ENCODE results near the gene CEP97.
A peak's percentile ranks its signal among the peaks of the same experiment; 100 is the strongest.
"Not testable (repeated sequence)": the region's sequence is repeated elsewhere in the genome, so short reads cannot be mapped to it uniquely, and the experiment has no call there.

Gene CEP97

DNA sequence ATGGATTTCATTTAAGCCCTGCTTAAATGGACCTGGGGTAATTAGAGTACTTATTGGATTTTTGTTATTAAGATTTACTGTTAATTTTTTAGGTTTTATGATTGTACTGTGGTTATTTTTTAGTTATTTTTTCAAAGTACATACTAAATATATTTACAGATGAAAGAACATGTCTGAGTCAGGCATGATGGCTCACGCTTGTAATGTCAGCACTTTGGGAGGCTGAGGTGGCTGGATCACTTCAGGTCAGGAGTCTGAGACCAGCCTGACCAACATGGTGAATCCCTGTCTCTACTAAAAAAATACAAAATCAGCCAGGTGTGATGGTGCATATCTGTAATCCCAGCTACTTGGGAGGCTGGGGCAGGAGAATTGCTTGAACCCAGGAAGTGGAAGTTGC lies 21.7 kb upstream of the CEP97 start:
- DNase-seq: no peak

DNA sequence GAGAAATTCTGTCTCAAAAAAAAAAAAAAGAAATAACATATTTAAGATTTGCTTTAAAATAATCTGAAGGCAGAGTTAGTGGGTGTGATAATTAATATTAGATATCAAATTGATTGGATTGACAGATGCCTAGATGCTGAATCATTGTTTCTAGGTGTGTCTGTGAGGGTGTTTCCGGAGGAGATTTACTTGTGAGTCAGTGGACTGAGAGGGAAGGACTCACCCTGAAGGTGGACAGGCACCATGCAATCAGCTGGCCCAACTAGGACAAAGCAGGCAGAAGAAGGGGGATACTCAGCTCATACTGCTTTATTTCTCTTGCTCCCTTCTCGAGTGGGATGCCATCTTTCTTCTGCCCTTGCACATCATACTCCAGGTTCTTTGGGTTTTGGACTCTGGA lies 21.2 kb upstream of the CEP97 start:
- DNase-seq: no peak

DNA sequence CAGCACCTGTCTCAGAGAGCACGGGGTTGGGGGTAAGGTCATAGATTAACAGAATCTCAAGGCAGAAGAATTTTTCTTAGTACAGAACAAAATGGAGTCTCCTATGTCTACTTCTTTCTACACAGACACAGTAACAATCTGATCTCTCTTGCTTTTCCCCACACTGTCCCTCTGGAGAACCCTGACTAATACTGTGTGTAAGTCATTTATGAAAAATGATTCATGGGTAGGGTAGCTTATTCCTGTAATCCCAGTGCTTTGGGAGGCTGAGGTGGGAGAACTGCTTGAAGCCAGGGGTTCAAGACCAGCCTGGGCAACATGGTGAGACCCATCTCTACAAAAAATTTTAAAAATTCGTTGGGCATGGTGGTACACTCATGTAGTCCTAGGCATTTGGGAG lies 19.8 kb upstream of the CEP97 start:
- DNase-seq: not testable (repeated sequence)

DNA sequence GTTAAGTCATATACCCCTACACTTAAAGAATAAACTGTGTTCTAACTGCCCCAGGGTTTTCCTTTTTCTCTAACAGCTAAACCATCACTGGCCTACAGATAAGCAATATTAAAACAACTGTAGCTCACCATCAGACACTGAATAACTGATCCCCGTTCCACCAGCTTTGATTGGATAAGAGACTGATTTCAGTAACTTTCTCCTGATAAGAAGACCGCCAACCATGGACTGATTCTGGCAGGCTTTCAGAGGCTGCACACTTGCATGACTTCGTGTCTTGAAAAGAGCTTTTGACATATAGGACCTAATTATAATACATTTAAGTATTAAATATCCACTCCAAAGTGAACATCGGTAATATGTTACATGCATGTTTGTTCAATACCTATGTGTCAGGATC lies 15.3 kb upstream of the CEP97 start:
- no peak for DNase-seq

DNA sequence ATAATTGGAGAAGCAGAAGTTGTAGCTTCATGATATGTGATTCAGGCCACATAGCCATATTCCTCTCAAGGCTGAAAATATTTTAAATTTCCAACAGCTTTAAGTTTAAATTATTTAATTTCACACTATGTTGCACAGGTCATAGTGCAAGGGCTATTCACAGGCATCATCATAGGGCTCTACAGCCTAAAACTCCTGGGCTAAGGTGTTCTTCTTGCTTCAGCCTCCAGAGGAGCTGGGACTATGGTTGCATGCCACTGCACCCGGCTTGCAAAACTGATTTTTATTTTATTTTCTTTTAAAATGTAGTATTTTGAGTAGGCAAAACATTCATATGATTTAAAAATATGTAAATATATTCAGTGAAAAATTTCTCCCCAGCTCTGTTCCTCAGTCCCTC lies 6.0 kb upstream of the CEP97 start:
- DNase-seq: no peak

DNA sequence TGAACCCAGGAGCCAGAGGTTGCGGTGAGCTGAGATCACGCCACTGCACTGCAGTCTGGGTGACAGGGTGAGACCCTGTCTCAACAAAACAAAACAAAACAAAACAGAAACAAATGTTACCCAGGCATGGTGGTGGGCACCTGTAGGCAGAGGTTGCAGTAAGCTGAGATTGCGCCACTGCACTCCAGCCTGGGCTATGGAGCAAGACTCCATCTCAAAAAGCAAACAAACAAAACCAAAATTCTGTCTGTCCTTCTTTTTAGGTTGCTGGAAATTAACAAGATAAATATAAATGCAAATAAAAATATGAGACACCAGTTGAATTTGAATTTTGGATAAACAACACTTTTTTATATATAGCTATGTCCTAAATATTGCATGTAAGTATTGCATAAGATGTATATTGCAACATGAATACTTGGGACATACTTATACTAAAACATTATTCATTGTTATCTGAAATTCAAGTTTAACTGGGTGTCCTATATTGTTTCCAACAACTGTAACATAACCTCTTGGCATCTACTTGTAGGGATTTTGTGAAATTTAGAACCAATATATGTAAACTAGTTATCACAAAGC lies 4.7 kb upstream of the CEP97 start:
- DNase-seq: no peak

DNA sequence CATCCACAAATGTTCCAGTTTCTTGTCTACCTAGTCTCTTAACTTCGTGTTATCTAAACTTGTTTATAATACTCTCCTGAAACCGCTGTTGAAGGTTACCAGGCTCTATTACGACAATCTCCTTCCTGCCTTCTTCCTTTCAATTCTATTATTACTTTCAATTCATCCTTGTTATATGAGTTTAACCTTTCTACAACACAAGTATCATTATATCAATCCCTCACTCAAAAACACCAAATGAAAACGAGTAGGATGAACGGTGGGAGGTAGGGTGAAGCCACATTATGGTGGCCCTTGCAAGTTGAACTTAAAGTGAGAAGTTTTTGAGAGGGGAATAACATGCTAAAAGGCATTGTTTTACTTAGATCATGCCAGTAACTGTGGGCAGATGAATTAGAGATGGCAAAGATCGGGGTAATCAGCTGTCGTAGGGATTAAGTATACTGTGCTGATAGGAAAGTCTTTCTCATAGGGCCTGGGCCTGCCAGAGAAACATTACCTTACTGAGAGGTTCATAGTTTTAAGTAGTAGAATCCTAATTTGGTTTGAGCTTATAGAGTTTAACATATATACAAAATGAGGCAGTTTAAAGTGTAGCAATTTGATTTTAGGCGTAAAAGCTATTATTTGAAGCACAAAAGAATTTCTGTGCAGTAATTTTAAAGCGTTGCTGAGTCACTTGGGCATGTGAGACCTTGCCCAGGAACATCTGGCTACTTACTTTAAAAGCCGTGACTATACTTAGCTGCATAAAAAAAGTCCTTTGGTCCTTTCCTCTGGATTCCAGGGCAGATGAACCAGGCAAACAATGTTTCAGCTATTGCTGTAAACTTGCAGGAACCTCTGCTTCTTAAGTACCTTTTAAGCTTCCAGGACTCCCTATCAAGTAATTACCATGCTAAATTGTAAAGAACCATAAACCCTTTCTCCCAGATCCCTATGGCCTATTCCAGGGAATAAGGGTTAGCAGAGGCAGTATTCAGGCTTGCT lies 3.3 kb upstream of the CEP97 start:
- no peak for DNase-seq

DNA sequence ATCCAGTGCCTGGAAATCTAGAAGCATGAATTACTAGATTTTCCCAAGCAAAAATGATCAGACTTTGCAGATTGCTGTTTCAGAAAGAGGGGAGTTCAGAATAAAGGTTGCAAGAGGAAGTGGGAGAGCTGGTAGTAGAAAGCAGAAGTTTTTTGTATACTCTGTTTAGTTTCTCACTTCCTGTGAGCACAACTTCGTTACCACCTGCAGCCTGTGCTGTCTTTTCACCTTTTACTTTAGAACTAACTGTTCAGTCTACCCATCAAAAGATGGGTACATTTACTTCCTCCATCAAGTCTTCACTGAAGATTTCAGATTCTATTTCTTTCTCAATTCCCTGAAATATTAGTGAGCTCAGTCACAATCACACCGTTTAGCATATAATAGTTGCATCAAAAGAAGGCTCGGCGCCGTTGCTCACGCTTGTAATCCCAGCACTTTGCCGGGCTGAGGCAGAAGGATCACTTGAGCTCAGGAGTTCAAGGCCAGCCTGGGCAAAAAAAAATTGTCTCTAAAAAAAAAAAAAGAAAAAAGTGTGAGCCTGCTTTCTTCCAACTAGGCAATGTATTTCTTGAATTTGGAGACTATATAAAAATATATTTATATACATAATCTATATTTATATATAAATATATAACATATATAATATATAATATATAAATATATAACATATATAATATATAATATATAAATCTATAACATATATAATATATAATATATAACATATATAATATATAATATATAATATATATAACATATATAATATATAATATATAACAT lies 1.8 kb upstream of the CEP97 start:
- DNase-seq: no peak

DNA sequence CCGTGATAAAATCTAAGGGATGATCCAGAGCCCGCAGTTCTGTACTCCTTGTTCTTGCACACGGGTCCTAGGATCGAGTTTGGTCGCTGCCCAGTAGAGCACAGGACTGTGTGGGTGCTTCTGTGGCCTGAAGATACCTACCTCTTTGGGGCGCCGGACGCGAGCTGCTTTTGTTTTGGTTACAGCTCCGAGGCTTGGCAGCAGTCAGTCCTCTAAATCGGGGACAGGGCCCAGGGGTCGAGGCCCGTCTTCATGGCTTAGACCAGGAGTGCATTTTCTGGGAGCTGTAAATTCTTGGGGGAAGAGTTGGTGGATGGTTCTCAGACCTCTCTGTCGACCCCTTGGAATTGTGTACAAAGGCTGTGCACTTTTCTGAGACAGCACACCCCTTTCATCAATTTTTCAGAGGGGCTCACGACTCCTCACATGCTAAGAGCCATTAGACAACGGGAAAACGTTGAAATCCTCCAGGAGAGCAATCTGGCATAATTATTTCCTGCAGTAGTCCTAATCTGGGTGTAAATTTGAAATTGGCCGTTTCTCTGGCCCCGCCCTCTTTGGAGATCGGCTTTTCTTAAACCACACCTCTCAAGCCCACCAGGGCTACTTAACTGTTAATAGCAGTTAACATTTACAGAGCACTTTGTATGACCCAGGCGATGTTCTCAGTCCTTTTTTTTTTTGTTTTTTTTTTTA lies 928 bp downstream of the CEP97 start:
- DNase-seq: peak; percentile 13

DNA sequence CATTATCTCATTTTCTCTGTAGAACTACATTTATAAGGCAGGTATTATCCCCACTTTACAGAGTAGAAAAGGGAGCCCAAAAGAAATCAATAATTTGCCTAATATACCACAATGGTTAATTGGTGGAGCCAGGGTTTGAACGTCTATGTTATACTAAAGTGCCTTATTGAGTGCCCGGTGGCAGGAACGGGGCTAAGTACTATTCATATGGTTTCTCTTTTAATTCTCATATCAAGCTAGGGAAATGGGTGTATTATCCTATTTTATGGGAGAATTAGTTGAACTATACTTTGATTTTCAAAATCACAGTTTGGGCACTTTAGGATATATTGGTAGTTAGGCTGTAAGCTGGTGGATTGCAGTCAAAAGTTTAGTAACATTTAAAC lies 1.5 kb downstream of the CEP97 start:
- no peak for DNase-seq

DNA sequence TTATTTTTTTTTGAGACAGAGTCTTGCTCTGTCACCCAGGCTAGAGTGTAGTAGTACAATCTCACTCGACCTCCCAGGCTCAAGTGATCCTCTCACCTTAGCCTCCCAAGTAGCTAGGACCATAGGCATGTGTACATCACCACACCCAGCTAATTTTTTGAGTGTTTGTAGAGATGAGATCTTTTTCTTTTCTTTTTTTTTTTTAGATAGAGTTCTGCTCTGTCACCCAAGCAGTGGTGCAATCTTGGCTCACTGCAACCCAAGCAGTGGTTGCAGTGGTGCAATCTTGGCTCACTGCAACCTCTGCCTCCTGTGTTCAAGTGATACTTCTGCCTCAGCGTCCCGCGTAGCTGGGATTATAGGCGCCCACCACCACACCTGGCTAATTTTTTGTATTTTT lies 5.2 kb downstream of the CEP97 start:
- DNase-seq: no peak

DNA sequence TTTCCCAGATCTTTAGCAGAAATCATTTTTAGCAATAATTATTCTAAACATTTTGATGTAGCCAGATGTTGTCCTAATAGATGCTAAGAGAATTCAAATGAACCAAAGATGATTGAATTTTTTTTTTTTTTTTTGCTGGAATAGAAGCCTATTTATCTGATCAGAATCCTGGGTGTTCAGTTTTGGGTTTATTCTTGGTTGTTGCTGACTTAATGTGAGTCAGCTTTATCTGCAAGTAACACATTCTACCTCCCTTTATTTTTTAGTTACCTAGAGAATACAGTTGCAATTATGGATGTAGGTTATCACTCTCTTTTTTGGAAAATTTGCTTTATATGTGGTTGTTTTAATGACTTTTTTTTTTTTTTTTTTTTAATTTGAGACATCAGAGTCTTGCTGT lies 6.4 kb downstream of the CEP97 start:
- DNase-seq: no peak

DNA sequence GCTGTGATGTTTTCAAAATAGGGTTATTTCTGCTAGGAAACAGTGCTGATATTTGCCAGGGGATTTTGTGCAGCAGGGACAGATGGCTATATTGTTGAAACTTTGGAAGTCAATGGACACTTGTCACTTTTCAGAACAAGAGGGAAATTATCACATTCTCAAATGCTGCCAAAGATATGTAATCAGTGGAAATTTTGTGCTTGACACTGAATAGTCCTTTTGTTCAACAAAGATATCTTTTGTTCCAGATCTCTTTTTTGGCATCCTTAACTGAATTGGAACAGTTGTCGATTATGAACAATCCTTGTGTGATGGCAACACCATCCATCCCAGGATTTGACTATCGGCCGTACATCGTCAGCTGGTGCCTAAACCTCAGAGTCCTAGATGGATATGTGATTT lies 7.8 kb downstream of the CEP97 start:
- DNase-seq: no peak

DNA sequence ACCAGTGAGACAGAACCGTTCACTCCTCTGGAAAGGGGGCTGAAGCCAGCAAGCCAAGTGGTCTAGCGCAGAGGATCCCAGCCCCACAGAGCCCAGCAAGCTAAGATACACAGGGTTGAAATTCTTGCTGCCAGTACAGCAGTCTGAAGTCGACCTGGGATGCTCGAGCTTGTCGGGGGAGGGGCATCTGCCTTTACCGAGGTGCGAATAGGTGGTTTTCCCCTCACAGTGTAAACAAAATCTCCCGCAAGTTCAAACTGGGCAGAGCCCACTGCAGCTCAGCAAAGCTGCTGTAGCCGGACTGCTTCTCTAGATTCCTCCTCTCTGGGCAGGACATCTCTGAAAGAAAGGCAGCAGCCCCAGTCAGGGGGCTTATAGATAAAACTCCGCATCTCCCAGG lies 11.4 kb downstream of the CEP97 start:
- DNase-seq: no peak

DNA sequence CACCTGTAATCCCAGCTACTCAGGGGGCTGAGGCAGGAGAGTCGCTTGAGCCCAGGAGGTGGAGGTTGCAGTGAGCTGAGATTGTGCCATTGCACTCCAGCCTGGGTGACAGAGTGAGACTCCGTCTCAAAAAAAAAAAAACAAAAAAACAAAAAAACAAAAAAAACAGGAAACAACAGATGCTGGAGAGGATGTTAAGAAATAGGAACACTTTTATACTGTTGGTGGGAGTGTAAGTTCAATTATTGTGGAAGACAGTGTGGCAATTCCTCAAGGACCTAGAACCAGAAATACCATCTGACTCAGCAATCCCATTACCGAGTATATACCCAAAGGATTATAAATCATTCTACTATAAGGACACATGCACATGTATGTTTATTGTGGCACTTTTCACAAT lies 17.5 kb downstream of the CEP97 start:
- not testable (repeated sequence) for DNase-seq

DNA sequence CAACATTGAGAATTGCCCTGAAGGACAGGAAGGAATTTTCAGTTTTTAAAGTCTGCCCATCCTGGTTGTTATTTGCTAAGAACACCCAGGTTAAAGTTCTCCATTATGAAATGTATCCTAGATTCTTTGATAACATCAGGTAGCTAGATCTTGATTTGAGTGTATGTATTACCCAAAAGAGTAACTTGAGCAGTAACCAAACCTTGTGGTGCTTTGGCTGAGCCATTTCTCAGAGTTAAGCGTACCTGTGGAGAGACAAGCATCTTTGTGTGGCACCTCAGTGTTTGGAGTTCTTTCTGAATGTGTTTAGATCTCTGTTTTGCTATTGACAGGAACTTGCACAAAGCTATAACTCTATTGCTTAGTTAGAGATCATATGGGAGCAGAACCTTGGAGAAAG lies 20.4 kb downstream of the CEP97 start:
- DNase-seq: no peak

DNA sequence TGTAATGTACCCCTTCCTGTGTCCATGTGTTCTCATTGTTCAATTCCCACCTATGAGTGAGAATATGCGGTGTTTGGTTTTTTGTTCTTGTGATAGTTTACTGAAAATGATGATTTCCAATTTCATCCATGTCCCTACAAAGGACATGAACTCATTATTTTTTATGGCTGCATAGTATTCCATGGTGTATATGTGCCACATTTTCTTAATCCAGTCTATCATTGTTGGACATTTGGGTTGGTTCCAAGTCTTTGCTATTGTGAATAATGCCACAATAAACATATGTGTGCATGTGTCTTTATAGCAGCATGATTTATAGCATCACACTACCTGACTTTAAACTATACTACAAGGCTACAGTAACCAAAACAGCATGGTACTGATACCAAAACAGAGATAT lies 21.5 kb downstream of the CEP97 start:
- DNase-seq: not testable (repeated sequence)

DNA sequence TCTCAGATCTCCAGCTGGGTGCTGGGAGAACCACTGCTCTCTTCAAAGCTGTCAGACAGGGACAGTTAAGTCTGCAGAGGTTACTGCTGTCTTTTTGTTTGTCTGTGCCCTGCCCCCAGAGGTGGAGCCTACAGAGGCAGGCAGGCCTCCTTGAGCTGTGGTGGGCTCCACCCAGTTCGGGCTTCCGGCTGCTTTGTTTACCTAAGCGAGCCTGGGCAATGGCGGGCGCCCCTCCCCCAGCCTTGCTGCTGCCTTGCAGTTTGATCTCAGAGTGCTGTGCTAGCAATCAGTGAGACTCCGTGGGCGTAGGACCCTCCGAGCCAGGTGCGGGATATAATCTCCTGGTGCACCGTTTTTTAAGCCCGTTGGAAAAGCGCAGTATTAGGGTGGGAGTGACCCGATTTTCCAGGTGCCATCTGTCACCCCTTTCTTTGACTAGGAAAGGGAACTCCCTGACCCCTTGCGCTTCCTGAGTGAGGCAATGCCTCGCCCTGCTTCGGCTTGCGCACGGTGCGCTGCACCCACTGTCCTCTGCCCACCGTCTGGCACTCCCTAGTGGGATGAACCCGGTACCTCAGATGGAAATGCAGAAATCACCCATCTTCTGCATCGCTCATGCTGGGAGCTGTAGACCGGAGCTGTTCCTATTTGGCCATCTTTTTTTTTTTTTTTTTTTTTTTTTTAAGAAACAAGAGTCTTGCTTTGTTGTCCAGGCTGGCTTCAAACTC lies 29.1 kb downstream of the CEP97 start:
- DNase-seq: not testable (repeated sequence)

DNA sequence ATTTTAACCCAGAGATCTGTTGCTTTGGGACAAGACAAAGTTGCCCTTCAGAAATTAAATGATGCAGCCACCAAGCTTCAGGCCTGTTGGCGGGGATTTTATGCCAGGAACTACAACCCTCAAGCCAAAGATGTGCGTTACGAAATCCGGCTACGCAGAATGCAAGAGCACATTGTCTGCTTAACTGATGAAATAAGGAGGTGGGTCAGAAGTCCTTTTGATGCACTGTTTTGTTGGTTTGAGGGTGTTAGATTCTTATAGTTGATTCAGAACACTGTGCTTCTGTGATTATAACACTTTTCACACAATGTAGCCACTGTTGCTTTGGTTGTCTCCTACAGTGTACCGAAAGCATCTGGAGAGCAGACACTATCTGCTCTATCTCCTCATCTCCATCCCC lies 33.8 kb downstream of the CEP97 start:
- DNase-seq: no peak

DNA sequence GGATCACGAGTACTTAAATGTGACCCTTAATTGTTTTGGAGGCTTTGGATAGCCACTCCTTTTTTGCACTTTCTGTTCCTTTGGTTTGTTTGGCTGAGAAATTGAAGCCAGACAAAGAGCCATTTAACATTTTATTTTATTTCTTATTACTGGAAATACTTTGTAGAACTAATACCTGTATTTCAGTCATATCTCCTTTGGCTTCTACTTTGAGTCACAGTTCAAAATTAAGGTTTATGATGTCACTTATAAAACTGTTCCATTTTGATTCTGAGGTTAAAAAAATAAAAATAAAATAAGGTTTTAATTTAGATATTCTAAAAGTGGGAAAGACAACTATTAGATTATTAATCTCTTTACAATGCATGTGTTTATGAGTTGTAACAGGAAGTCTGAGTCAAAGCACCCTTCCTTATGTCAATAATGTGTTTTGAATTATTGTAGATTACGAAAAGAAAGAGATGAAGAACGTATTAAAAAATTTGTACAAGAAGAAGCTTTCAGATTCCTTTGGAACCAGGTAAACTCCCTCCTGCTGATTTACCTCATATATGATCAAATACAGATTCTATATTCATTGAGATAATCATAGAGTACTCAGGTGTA lies 37.7 kb downstream of the CEP97 start:
- DNase-seq: no peak

DNA sequence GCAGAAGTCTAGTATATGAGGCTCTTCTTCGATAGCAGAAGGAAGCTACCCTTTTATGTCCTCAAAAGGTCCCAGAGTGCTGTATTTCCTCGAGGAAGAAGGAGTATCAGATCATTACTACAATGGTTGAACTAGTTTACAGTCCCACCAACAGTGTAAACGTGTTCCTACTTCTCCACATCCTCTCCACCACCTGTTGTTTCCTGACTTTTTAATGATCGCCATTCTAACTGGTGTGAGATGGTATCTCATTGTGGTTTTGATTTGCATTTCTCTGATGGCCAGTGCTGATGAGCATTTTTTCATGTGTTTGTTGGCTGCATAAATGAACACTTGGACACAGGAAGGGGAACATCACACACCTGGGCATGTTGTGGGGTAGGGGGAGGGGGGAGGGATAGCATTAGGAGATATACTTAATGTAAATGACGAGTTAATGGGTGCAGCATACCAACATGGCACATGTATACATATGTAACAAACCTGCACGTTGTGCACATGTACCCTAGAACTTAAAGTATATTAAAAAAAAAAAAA lies 53.4 kb downstream of the CEP97 start:
- DNase-seq: not testable (repeated sequence)

Measured in stimulated activated CD4-positive, alpha-beta T cell treated with anti-CD3 and anti-CD28 coated beads, Interleukin-12 subunit alpha, Interleukin-12 subunit beta, amount 100 ng/mL, for 4 hours (primary cell).